Measurements from ENCODE around the gene FAM228B.
"Not testable (repeated sequence)": the region's sequence is repeated elsewhere in the genome, so short reads cannot be mapped to it uniquely, and the experiment has no call there.

Gene FAM228B

GRCh38 chr2:24162494-24162893 lies 39.2 kb downstream of the FAM228B start:
- no peak for DNase-seq

- no peak for DNase-seq
These were observed 39.9 kb downstream of the FAM228B start for GRCh38 chr2:24163186-24163585.

GRCh38 chr2:24163601-24164000 lies 40.3 kb downstream of the FAM228B start:
- no peak for DNase-seq

GRCh38 chr2:24164416-24164973 lies 41.2 kb downstream of the FAM228B start:
- peak in 3 of 5 experiments; percentile 14 to 29 (median 14) for DNase-seq

GRCh38 chr2:24169023-24169422 lies 45.8 kb downstream of the FAM228B start:
- no peak for DNase-seq

GRCh38 chr2:24174851-24175277 lies 51.6 kb downstream of the FAM228B start, which contains the start of gene FAM228A:
Gene FAM228A, plus strand, starts transcription at chr2:24175053. Its CDS starts 428 bp downstream, at chr2:24175481.
- no peak for DNase-seq

GRCh38 chr2:24175631-24176187 lies 52.4 kb downstream of the FAM228B start:
- no peak for DNase-seq

- no peak for DNase-seq
These were observed 53.1 kb downstream of the FAM228B start for GRCh38 chr2:24176326-24176725.

GRCh38 chr2:24179683-24180082 lies 56.4 kb downstream of the FAM228B start:
- DNase-seq: no peak

- DNase-seq: no peak
These were observed 58.6 kb downstream of the FAM228B start for GRCh38 chr2:24181849-24182248.

GRCh38 chr2:24182507-24182906 lies 59.2 kb downstream of the FAM228B start:
- DNase-seq: no peak

- DNase-seq: no peak
These were observed 60.2 kb downstream of the FAM228B start for GRCh38 chr2:24183366-24184069.

GRCh38 chr2:24189551-24189950 lies 66.3 kb downstream of the FAM228B start:
- DNase-seq: no peak

- no peak for DNase-seq
These were observed 67.2 kb downstream of the FAM228B start for GRCh38 chr2:24190503-24190902.

GRCh38 chr2:24191156-24191555 lies 67.9 kb downstream of the FAM228B start:
- DNase-seq: no peak

- DNase-seq: no peak
These were observed 68.6 kb downstream of the FAM228B start for GRCh38 chr2:24191848-24192247.

GRCh38 chr2:24197213-24197612 lies 73.9 kb downstream of the FAM228B start:
- DNase-seq: not testable (repeated sequence)

- DNase-seq: no peak
These were observed 76.8 kb downstream of the FAM228B start for GRCh38 chr2:24199968-24200590.

- DNase-seq: no peak
These were observed 77.5 kb downstream of the FAM228B start for GRCh38 chr2:24200799-24201198.

GRCh38 chr2:24203029-24203786 lies 79.9 kb downstream of the FAM228B start:
- DNase-seq: no peak

GRCh38 chr2:24203787-24204150 lies 80.5 kb downstream of the FAM228B start:
- DNase-seq: no peak

GRCh38 chr2:24204505-24204904 lies 81.2 kb downstream of the FAM228B start:
- DNase-seq: no peak

- DNase-seq: no peak
These were observed 81.9 kb downstream of the FAM228B start for GRCh38 chr2:24205131-24205530.
